Measurements from ENCODE around the gene PAM.

- TF ChIP-seq POLR2AphosphoS5 (IDR thresholded peaks at IDR 0.05; ENCODE audit: borderline replicate concordance, low read depth, low read length) (no peak), EZH2 (IDR thresholded peaks at IDR 0.05) (no peak), FOXP2 (optimal IDR thresholded peaks at IDR 0.05; ENCODE audit: control extremely low read depth, extremely low read length, insufficient read depth) (no peak)
These were observed 272.2 kb downstream of the PAM start for GRCh38 chr5:103027267-103027666.
